A204.1 (cell line): ENCODE results near the gene ASTN2.
"Not testable (repeated sequence)": the region's sequence is repeated elsewhere in the genome, so short reads cannot be mapped to it uniquely, and the experiment has no call there.

ENCODE experiments used
- FAIRE-seq: peaks from 2 replicates; lab custom pipeline; 2012; peaks lifted over from hg19 to GRCh38; lab: Jason Lieb, UNC

ASTN2 gene

DNA sequence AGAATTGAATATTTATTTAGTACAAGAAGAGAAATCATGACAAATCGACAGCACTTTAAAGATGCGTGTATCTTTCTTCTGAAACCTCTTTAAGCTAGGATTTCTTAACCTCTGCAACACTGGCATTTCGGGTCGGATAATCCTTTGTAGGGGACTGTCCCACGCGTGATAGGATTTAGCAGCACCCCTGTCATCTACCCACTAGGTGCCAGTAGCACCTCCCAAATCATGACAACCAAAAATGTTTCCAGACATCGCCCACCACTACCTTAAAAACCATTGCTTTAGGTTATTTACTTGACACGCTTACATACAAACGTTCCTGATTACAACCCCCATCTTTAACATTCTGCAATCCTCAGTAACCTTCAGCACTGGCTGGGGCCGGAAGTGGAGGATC is 504.7 kb downstream of the ASTN2 start:
- no peak for FAIRE-seq

DNA sequence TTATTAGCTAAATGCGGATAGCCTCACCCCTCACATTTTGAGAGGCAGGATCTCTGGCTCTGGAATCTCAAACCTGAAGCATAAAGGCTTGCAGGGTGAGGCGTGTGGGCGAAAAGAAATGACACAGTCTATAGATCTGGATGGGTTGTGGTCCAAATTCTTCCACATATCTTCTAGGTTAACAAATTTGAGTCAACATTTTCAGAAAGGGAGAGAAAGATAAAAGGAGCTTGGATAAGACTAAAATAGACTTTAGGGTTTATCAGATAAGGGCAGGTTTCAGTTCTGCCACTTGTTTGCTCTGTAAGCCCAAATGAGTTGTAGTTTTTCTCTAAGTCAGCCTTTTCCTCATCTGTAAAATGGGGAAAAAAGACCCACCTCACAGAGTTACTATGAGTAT is 506.9 kb downstream of the ASTN2 start:
- no peak for FAIRE-seq

DNA sequence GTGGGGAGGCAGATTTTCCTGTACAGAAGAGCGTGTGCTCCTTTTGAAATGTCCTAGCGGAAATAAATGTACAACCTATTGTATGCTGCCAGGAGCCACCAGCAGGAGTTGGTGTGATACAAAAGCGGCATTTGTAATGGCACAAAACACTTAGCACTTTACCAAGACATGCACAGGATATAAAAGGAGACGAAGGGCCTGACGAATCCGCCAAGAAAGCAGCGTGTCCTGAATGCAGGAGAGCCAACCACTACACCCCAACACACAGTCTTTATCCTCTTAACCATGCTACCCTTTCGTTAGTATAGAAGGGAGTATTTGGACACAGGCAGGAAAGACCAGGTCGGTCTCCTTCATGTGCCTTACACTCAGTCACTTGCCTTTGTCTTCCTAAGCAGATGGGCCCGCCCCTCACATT is 509.7 kb downstream of the ASTN2 start:
- FAIRE-seq, result no peak

DNA sequence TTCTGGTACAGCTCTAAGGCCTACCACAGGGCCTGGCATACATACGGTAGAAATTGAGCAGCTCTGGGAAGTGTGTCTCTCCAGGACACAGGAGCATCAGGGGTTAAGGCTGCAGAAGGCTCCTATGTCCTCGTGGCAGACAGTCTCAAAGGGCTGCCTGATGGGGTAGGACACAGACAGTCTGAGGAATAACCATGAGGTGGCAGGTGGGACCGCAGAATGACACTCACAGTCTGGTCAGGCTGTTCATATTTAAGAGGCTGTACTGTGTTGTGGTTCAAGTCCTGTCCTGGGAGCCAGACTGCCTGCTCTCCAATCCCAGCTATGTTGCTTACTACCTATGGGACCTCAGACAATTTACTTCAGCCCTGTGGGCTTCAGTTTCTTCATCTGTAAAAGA is 510.7 kb downstream of the ASTN2 start:
- FAIRE-seq, result no peak

DNA sequence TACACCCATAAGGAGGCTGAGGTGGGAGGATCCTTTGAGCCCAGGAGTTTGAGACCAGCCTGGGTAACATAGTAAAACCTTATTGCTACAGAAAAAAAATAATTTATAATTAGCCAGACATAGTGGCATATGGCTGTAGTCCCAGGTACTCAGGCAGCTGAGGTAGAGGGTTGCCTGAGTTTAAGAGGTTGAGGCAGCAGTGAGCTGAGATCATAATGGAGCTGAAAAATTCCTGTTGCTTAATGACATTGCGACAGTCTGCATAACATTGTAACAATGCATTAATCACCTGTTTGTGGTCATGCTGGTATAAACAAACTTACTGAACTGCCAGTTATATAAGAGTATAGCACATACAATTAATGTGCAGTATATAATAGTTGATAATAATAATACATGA is 513.6 kb downstream of the ASTN2 start:
- FAIRE-seq, result no peak

DNA sequence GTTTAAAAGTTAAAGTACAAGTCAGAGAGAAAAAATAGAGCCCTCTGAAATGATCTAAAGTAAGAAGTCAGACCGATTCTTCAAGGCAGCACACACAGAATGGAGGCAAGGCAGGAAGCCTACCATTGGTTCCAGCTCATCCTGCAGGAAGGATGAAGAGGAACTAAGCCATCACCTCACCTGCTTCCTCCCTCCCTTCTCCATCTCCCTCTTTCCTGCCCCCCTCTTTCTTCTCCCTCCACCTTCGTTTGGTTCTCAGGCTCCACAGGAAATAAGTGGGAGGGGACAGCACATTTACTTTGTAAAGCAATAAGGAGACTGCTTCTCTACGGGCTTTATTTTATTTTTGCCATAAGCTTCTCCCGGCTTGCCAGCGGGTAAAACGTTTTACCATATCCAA is 514.3 kb downstream of the ASTN2 start:
- no peak for FAIRE-seq

DNA sequence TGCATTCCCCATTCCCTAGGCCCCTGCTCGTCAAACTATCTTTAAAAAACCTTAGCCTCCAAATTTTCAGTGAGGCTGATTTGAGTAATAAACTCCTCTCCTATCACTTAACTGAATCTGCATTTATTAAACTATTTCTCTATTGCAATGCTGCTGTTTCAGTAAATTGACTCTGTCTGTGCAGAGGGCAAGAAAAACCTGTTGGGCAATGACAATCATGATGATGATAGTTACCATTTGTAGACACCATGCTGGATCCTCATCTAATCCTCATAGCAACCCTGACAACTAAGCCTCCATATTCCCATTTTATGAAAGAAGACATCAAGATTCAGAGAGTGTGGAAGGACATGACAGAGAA is 514.9 kb downstream of the ASTN2 start:
- FAIRE-seq, result no peak

DNA sequence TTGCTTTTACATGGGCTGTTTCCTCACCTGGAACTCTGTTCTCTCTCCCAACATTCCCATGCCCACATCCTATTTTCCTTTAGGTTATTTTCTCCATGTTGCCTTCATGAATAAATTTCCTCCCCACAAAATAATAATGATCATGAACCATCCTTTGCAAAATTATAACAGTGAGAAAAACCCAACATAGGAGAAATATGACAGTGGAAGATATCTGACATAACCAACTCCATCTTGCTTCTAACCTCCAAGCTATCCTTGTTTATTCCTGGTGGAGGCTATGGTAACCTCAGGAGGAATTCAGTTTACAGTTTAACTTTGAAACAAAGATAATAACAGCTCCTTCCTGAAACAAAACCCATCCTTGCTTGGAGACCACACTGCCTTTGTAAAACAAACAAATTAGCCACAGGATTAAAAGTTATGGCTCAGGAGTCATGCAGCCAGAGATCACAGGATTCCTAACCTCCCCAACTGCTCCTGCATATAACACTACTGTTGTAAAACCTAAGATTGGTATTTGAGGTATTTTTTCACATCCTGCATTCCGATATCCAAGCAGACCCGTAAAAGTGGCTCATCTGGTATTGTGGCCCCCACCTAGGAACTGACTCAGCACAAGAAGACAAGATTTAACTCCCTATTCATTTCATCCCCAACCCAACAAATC is 515.4 kb downstream of the ASTN2 start:
- no peak for FAIRE-seq

DNA sequence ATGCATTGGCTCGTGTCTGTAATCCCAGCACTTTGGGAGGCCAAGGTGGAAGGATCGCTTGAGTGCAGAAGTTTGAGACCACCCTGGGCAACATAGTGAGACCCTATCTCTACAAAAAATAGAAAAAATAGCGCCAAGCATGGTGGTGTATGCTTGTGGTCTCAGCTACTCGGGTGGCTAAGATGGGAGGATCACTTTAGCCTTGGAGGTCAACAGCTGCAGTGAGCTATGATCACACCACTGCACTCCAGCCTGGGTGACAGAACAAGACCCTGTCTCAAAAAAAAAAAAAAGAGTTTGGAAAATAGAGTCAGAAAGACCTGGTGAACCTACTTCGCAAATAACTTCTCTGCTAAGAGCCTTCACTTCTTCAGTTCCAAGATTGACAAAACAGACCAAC is 516.7 kb downstream of the ASTN2 start:
- not testable (repeated sequence) for FAIRE-seq

DNA sequence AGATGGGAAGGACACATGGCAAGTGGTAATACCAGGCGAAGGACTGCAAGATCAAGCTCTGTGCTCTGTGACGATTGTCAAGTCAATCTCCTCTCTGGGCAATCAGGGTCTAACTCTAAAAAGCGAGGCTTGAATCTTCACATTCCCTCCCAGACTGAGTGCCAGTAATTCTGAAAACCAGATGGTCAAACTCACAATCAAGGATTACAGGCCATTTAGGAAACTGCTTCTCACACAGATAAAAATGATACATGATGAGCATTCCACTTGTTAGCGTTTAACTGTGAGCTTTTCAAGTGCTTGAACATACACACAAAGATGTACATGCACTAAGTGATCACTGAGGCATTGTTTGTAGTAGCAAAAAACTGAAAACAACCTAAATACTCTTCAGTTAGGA is 517.7 kb downstream of the ASTN2 start:
- no peak for FAIRE-seq

DNA sequence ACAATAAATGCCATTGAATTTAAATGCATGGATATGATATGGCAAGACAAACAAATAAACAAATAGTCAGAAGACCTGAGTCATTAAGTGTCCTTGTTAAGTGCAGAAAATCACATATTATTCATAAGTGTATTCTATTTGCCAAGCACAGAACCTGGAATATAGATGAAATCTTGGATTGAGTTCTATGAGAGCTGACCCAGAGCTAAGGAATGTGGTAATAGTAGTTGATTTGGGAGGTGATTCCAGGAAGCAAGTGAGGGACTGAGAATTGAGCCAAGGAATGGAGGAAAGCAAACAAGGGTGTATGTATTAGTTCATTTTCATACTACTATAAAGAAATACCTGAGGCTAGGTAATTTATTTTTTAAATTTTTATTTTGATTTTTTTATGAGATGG is 518.9 kb downstream of the ASTN2 start:
- FAIRE-seq, result no peak

DNA sequence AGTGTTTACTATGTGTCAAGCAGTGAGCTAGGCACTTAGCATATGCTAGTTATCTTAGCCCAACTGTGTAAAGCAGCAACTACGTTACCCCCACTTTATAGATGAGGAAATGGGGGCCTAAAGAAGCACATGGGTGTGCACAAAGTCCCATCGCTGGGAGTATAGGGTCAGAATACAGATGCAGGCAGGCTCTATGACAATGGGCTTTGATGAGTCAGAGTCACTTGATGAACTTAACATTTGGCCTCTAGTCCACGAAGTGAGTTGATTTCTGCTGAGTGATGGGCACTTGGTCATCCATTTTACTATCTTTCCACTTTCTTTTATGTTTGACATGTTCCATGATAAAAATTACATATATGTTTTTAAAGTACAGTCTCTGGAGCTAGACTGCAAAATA is 523.4 kb downstream of the ASTN2 start:
- FAIRE-seq, result no peak

DNA sequence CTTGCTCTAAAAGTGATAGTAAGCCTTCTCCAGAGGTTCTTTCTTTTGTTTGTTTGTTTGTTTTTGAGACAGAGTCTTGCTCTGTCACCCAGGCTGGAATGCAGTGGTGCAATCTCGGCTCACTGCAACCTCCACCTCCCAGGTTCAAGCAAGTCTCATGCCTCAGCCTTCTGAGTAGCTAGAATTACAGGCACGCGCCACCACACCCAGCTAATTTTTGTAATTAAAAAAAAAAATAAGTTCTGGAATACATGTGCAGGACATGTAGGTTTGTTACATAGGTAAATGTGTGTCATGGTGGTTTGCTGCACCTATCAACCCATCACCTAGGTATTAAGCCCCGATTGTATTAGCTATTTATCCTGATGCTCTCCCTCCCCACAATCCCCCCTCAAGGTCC is 526.4 kb downstream of the ASTN2 start:
- FAIRE-seq, result not testable (repeated sequence)

DNA sequence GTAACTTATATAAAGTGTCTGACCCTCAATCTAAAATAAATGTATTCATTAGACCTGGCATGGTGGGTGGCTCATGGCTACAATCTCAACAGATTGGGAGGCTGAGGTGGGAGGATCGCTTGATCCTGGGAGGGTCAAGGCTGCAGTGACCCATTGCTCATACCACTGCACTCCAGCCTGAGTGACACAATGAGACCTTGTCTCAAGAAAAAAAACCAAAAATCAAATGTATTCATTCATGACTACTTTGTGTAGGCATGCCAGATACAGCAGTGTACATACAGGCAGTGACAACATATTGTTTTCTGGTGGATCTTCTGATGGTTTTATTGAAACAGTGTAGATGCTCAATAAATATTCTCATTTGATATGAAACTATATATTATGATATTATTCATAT is 526.8 kb downstream of the ASTN2 start:
- no peak for FAIRE-seq

DNA sequence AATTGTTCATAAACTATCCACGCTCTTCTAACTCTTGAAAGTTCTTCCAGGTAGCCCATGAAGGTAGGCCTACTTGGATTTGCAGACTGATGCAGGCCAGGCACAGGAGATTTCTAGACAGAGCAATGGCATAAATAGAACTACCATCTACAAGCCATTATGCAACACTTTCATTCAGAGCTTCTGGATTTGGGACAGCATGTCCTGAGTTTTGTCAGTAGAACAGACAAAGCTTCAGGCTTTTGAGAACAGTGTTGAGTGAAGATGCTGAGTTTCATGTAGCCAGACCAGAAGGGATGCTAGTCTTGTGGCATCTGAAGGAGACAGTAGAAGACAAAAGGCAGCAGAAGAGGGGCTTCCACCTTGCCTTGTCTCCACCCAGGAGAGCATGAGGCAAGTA is 531.2 kb downstream of the ASTN2 start:
- FAIRE-seq, result no peak

DNA sequence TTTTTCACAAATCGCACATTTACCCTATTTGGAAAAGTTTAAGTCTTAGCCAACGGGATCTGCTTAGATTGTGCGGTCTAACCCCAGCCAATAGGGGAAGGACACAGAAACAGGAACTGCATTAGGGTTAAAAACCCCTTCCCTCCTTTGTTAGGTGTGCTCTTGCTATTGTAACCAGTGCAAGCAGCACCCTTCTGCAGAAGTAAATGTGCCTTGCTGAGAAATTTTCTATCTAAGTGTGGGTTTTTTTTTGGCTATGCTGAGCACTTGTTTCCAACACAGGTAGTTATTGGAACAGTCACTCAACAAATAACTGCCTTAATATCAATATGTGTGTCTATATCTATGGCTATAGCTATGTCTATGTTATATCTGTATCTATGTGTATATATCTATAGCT is 537.8 kb downstream of the ASTN2 start:
- FAIRE-seq, result no peak

DNA sequence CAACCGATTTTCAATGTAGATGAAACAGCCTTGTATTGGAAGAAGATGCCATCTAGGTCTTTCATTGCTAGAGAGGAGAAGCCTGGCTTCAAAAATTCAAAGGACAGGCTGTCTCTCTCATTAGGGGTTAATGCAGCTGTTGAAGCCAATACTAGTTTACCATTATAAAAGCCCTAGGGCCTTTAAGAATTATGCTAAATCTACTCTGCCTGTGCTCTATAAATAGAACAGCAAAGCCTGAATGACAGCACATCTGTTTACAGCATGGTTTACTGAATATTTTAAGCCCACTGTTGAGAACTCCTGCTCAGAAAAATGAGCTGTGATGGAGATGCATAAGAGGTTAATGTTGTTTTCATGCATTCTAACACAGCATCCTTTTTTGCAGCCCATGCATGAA is 539.3 kb downstream of the ASTN2 start:
- no peak for FAIRE-seq

DNA sequence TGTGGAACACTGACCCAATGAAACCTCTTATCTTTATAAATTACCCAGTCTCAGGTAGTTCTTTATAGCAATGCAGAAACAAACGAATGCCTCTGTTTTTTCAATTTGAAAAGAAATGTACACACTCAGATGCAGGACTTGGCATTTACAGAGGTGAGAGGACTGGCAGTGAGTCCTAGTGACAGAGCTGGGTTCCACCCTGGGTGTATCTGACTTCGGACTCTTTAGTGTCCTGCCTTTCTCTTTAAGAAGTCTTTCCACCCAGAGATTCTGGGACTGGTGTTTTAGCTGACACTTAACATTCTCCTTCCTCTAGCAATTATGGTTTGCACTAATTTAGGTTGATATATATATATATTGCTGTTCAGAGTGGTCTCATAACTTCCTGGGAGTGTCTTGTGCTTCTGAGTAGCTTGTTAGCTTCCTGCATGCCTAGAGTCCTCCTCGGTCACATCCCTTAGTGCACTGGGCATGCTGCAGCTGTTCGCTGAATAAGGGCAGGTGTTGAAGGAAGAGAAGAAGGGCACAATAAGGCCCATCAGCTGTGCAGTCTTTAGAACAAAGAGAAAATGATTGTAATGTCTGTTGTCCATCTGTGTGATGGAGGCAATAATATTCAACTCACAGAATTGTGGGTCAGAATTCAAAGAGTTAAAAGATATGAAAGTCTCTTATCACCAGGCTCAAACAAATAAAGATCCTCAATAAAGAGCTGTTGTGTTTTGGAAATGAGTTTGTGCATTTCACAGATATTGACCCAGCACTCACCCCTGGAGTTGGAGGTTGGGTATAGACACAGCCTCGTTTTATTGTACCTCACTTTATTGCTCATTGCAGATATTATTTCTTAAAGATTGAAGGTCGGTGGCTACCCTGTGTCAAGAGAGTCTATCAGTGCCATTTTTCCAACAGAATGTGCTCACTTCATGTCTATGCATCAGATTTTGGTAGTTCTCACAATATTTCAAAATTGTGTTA is 540.6 kb downstream of the ASTN2 start:
- no peak for FAIRE-seq

DNA sequence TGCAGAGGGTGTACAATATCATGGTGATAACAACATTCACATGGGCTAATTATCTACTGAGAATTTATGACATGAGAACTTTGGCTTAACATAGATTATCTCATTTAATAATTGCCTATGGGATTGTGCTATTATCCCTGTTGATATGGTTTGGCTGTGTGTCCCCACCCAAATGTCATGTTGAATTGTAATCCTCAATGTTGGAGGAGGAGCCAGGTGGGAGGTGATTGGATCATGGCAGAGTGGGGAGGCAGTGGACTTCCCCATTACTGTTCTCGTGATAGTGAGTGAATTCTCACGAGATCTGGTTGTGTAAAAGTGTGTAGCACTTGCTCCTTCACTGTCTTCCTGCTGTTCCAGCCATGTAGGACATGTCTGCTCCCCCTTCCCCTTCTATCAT is 541.4 kb downstream of the ASTN2 start:
- FAIRE-seq, result no peak

DNA sequence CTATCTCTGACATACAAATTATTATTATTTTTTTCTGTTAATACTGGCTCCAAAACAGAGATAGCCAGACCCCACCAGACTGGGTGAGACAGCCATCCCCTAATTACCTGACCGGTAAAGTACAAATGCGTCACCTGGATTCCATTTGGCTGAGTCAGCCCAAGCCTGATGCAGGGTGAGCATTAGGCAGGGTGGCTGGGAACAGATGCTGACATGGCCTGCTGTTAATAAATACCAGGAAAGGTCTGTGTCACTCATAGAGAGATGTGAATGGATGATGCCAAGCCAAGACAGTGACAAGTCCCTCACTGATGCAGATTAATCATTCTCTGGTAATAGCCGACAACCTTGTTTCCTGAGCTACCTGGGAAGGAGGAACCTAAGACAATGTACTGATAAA is 544.3 kb downstream of the ASTN2 start:
- FAIRE-seq, result no peak

DNA sequence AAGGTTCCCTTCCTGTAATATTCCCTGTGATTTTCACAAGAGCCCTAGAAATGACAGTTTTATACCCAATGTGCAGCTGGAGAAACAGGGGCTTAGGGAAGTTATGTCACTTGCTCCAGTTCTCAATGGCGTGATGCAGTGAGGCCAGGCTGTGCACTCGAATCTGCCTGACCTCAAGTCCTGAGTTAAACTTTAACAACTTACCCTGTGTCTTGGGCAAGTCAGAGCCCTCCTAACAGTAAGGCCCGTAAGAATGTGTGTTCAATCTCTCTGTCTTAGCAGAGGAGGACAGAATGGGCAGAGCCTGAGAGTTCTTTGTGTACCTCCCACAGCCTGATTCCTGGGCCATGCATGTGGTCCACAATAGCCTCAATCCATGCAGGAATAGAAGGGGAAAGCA is 546.7 kb downstream of the ASTN2 start:
- no peak for FAIRE-seq

DNA sequence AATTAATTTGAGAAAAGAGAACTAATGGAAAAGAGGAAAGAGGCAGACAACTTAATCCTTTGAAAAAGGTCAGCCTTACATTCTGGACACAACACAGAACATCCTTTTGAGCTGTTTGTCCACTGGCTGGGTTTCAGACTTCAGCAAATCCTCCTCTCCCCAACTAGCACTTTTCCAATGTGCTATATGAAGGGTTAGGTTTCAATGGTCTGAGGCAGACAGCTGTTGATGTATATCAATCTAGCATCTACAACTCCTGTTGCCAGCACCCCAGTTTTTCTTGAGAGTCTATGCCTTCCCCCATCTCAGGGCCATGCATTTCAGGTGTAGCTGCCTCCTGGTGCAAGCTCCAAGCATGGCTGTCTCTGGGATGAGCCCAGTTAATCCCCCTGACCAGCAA is 553.5 kb downstream of the ASTN2 start:
- FAIRE-seq, result no peak

DNA sequence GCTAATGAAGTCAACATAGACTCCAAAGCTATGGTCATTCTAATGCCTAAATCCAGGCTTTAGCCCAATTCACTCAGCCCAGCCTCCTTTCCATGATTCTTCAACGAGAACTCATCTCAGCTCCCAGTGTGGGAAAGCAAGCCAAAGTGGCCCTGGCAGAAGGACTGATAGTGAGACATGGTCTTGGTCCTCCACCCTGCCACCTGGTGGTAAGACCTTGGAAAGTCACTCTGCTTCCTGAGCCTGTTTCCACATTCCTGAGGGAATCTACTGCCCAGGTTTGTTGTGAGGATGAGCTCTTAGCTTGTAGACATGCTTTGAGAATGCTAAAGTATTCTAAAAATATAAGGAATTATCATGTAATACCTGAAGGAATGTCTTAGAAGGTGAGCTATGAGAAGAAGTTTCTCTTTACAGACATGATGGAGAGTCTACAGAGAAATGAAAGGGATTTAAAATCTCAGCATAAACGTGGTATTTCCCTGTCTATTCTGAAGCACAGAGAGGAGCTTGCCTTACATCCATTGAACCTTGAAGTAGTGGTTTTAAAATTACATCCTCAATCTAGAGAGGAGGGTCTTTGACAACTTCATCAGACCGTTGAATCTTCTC is 554.2 kb downstream of the ASTN2 start:
- peak; percentile 21 for FAIRE-seq
